Measurements from ENCODE around the gene PMF1. TPM values are rescaled to one million over a fixed set of nuclear protein-coding genes. Genes with fewer than 3 reads are reported as not detected.

PMF1 gene
- total RNA-seq, 1 donor from 2014 or later: 55.8 TPM

- H3K36me3 ChIP-seq: peaks cover 39% of the 10 kb centered on the region
- H3K9me3 ChIP-seq (replicated peaks): no peaks in the 10 kb centered on the region
- intact Hi-C loops (cut with micrococcal nuclease): no loop called here
- TF ChIP-seq, protein P1, sequence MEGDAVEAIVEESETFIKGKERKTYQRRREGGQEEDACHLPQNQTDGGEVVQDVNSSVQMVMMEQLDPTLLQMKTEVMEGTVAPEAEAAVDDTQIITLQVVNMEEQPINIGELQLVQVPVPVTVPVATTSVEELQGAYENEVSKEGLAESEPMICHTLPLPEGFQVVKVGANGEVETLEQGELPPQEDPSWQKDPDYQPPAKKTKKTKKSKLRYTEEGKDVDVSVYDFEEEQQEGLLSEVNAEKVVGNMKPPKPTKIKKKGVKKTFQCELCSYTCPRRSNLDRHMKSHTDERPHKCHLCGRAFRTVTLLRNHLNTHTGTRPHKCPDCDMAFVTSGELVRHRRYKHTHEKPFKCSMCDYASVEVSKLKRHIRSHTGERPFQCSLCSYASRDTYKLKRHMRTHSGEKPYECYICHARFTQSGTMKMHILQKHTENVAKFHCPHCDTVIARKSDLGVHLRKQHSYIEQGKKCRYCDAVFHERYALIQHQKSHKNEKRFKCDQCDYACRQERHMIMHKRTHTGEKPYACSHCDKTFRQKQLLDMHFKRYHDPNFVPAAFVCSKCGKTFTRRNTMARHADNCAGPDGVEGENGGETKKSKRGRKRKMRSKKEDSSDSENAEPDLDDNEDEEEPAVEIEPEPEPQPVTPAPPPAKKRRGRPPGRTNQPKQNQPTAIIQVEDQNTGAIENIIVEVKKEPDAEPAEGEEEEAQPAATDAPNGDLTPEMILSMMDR (IDR thresholded peaks at IDR 0.05; ENCODE audit: borderline replicate concordance): no peak
- no peak within 1 kb of the TSS for H3K4me3 ChIP-seq
- H3K27ac ChIP-seq (replicated peaks): peak within 1 kb of the TSS; percentile 16
- peak; percentile 28 for DNase-seq
- peaks cover 64% of the 10 kb centered on the region for H3K4me1 ChIP-seq
- peaks cover 21% of the 10 kb centered on the region for H3K27me3 ChIP-seq (ENCODE audit: low read depth)
Measured at GRCh38 chr1:156247460-156248322, 34.9 kb downstream of the PMF1 start, which contains the start of gene PAQR6. TSS of gene PAQR6 (minus strand) at chr1:156248056. CDS start at chr1:156246731, 1,325 bp downstream.

DNA sequence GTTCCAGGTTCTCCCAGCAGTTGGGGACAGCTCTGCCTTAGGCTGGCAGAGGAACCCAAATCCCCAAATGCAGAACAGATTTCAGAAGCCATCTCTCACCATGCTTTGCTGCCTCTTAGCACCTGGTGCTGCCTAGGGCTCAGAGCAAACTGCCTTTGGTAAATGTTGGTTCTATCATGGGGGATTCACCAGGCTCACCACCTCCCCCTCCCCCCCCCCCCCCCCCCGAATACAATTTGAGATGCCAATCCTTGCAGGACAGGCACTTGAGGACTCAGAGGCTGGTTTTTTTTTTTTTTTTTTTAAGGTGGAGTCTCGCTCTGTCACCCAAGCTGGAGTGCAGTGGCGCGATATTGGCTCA, 35.5 kb downstream of the PMF1 start:
- H3K36me3 ChIP-seq: peaks cover 45% of the 10 kb centered on the region
- H3K4me1 ChIP-seq: peaks cover 68% of the 10 kb centered on the region
- DNase-seq: no peak
- H3K9me3 ChIP-seq (replicated peaks): no peaks in the 10 kb centered on the region
- intact Hi-C loops (cut with micrococcal nuclease): no loop called here
- TF ChIP-seq, protein P1 (IDR thresholded peaks at IDR 0.05; ENCODE audit: borderline replicate concordance): no peak
- no peak overlapping the region for H3K4me3 ChIP-seq
- H3K27ac ChIP-seq (replicated peaks): peak overlapping the region; percentile 16
- peaks cover 21% of the 10 kb centered on the region for H3K27me3 ChIP-seq (ENCODE audit: low read depth)

GRCh38 chr1:156249593-156249992, 36.8 kb downstream of the PMF1 start:
- intact Hi-C loops (cut with micrococcal nuclease): no loop called here

DNA sequence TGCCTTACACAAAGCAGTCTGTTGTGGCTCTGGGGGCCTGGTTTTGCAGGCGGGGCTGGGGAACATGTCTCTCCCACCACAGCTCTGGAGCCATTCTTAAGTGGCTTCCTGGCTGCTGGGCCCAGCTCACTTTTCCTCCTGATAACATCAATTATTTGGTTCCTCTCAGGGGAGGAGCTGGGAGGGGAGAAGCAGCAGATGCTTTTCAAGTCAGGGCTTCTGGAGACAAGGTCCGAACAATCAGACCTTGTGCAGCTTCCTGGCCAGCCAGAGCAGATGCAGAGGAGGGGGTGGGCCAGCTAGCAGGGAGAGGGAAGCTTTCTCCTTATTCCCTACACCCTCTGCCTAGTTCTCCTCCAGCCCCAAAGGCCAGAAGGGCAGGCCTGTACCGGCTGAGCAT, 38.7 kb downstream of the PMF1 start:
- intact Hi-C loops (cut with micrococcal nuclease): no loop called here
- DNase-seq: no peak
- peaks cover under 1% of the 10 kb centered on the region for H3K27me3 ChIP-seq (ENCODE audit: low read depth)
- no peaks in the 10 kb centered on the region for H3K9me3 ChIP-seq (replicated peaks)
- peaks cover 76% of the 10 kb centered on the region for H3K36me3 ChIP-seq
- H3K4me1 ChIP-seq: peaks cover 54% of the 10 kb centered on the region
- H3K27ac ChIP-seq (replicated peaks): peak overlapping the region; percentile 66
- TF ChIP-seq, protein P1 (IDR thresholded peaks at IDR 0.05; ENCODE audit: borderline replicate concordance): no peak
- no peak overlapping the region for H3K4me3 ChIP-seq

More at GRCh38 chr1:156249593-156249992, 36.8 kb downstream of the PMF1 start:
- Histone ChIP-seq H3K36me3 (peaks cover 57% of the 10 kb centered on the region), H3K4me3 (no peak overlapping the region), H3K27ac (replicated peaks) (no peak overlapping the region), H3K9me3 (replicated peaks) (no peaks in the 10 kb centered on the region), H3K4me1 (peaks cover 68% of the 10 kb centered on the region), H3K27me3 (ENCODE audit: low read depth) (peaks cover 20% of the 10 kb centered on the region)
- TF ChIP-seq, protein P1 (IDR thresholded peaks at IDR 0.05; ENCODE audit: borderline replicate concordance): no peak
- no peak for DNase-seq

DNA sequence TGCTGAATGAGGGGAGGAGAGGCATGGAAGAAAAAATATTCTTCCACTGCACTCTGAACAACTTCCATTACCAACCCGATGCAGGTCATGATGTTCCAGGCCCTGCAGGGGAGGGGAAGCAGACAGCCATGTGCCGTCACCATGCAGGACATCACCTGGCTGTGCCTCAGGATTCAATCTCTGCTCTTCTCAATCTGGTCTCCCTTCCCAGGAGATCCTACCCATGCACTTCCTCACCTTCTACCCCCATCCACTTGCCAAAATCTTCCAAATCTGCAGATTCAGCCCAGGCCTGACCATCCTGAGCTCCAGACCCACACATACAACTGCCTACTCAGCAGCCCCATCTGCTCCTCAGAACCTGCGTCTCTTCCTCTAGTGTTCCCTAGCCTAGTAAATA, 40.8 kb downstream of the PMF1 start:
- peaks cover 97% of the 10 kb centered on the region for H3K36me3 ChIP-seq
- H3K9me3 ChIP-seq (replicated peaks): no peaks in the 10 kb centered on the region
- H3K27ac ChIP-seq (replicated peaks): no peak overlapping the region
- no peak for DNase-seq
- no peaks in the 10 kb centered on the region for H3K27me3 ChIP-seq (ENCODE audit: low read depth)
- H3K4me1 ChIP-seq: peaks cover 36% of the 10 kb centered on the region
- no peak overlapping the region for H3K4me3 ChIP-seq
- intact Hi-C loops (cut with micrococcal nuclease): no loop called here
- TF ChIP-seq, protein P1 (IDR thresholded peaks at IDR 0.05; ENCODE audit: borderline replicate concordance): no peak
